Measurements from ENCODE around the gene ATP4B. TPM values are rescaled to one million over a fixed set of nuclear protein-coding genes. Genes with fewer than 3 reads are reported as not detected.

The ATP4B gene
- not detected in 2 replicates for total RNA-seq (2014; rRNA removed; shearing (Covaris generic))

GRCh38 chr13:113657851-113658741 lies at the start of gene ATP4B:
Gene ATP4B (minus strand): TSS chr13:113658198. CDS start chr13:113658144, 54 bp downstream.
- DNase-seq (ENCODE audit: low spot score): no peak

GRCh38 chr13:113672002-113672651 lies 14.1 kb upstream of the ATP4B start:
- no peak for DNase-seq (ENCODE audit: low spot score)

GRCh38 chr13:113671066-113672001 lies 13.3 kb upstream of the ATP4B start:
- DNase-seq (ENCODE audit: low spot score): no peak

- no peak for DNase-seq (ENCODE audit: low spot score)
Observed at GRCh38 chr13:113670541-113670940, 12.5 kb upstream of the ATP4B start.

GRCh38 chr13:113669755-113670341 lies 11.8 kb upstream of the ATP4B start:
- DNase-seq (ENCODE audit: low spot score): no peak

GRCh38 chr13:113669231-113669754 lies 11.3 kb upstream of the ATP4B start:
- DNase-seq (ENCODE audit: low spot score): no peak

- DNase-seq (ENCODE audit: low spot score): no peak
Observed at GRCh38 chr13:113668491-113668971, 10.5 kb upstream of the ATP4B start.

GRCh38 chr13:113667771-113668490 lies 9.9 kb upstream of the ATP4B start:
- no peak for DNase-seq (ENCODE audit: low spot score)

GRCh38 chr13:113666951-113667701 lies 9.1 kb upstream of the ATP4B start, which contains the start of gene GRK1:
Gene GRK1 (plus strand): TSS chr13:113667219. CDS start chr13:113667387, 168 bp downstream.
- DNase-seq (ENCODE audit: low spot score): no peak

GRCh38 chr13:113666329-113666670 lies 8.3 kb upstream of the ATP4B start:
- no peak for DNase-seq (ENCODE audit: low spot score)

- DNase-seq (ENCODE audit: low spot score): no peak
Observed at GRCh38 chr13:113665597-113666328, 7.8 kb upstream of the ATP4B start.

GRCh38 chr13:113664751-113665596 lies 7.0 kb upstream of the ATP4B start:
- no peak for DNase-seq (ENCODE audit: low spot score)

GRCh38 chr13:113663934-113664333 lies 5.9 kb upstream of the ATP4B start:
- no peak for DNase-seq (ENCODE audit: low spot score)

- DNase-seq (ENCODE audit: low spot score): no peak
Observed at GRCh38 chr13:113661509-113661908, 3.5 kb upstream of the ATP4B start.

- no peak for DNase-seq (ENCODE audit: low spot score)
Observed at GRCh38 chr13:113660066-113660465, 2.1 kb upstream of the ATP4B start.

- no peak for DNase-seq (ENCODE audit: low spot score)
Observed at GRCh38 chr13:113659337-113659736, 1.3 kb upstream of the ATP4B start.

- DNase-seq (ENCODE audit: low spot score): no peak
Observed at GRCh38 chr13:113658836-113659235, 838 bp upstream of the ATP4B start.
